Measurements from ENCODE around the gene TSPYL2.

- TF ChIP-seq GATA2 (IDR thresholded peaks at IDR 0.05; ENCODE audit: low read depth, low read length) (no peak), GATA3 (IDR thresholded peaks at IDR 0.05; ENCODE audit: low read depth, low read length) (no peak)
These were observed 9.2 kb downstream of the TSPYL2 start for GRCh38 chrX:53091354-53091753.
